IMR-90 (cell line): Measurements from ENCODE around the gene PHACTR3. TPM values are rescaled to one million over a fixed set of nuclear protein-coding genes. Genes with fewer than 3 reads are reported as not detected.

Source experiments
- ATAC-seq: fragments of 200-7000 bp; cut with Tn5 transposase; 2 replicates; pipeline ENCODE4 v1.9.1; 2020; ENCODE audit warnings: low read depth, mild to moderate bottlenecking, moderate library complexity
- BruUV-seq: library from RNA; stranded (reverse); fragments of 400-500 nt; replicated peaks from 2 replicates; lab custom pipeline; 2021; lab: Mats Ljungman, UMichigan
- CTCF ChIA-PET: fragments of 300-600 bp; formaldehyde crosslinking; extraction: SDS; loops from one replicate; lab custom pipeline; 2021; ENCODE audit warnings: antibody characterized with exemption; lab: Yijun Ruan, JAX
- POLR2A ChIA-PET: fragments of 300-600 bp; sonication (Branson Sonifier 250); formaldehyde crosslinking; loops from one replicate; lab custom pipeline; 2022; ENCODE audit warnings: antibody characterized with exemption; ENCODE audit not compliant: unreplicated experiment; lab: Charles Lee
- DNase-seq: peaks from one replicate; pipeline ENCODE4 v3.0.0; 2013
- H2AFZ ChIP-seq: replicated peaks from 2 replicates; pipeline ENCODE3; 2013; ENCODE audit warnings: low read length, mild to moderate bottlenecking; ENCODE audit not compliant: poor library complexity
- H2AK5ac ChIP-seq: 2 replicates; pipeline ENCODE4 v1.6.1; 2013; ENCODE audit warnings: low read depth, low read length, inconsistent platforms
- H2AK9ac ChIP-seq: replicated peaks from 2 replicates; pipeline ENCODE3; 2013; ENCODE audit warnings: mild to moderate bottlenecking, low read depth, low read length, moderate library complexity; ENCODE audit not compliant: poor library complexity
- H2BK120ac ChIP-seq: 2 replicates; pipeline ENCODE4 v1.6.1; 2013; ENCODE audit warnings: low read depth, low read length, inconsistent platforms
- H2BK15ac ChIP-seq: 3 replicates; pipeline ENCODE4 v1.6.1; 2013; ENCODE audit warnings: low read depth, low read length, inconsistent platforms
- H2BK20ac ChIP-seq: 2 replicates; pipeline ENCODE4 v1.6.1; 2013; ENCODE audit warnings: low read depth, mild to moderate bottlenecking, inconsistent platforms, low read length, moderate library complexity
- H2BK5ac ChIP-seq: 2 replicates; pipeline ENCODE4 v1.6.1; 2013; ENCODE audit warnings: mild to moderate bottlenecking, low read depth, low read length, inconsistent platforms; ENCODE audit not compliant: poor library complexity, severe bottlenecking
- H3K14ac ChIP-seq: replicated peaks from 2 replicates; pipeline ENCODE4 v1.6.1; 2013; ENCODE audit warnings: low read depth, low read length, inconsistent platforms
- H3K18ac ChIP-seq: 2 replicates; pipeline ENCODE4 v1.6.1; 2013; ENCODE audit warnings: low read depth, low read length, control low read depth
- H3K23ac ChIP-seq: 2 replicates; pipeline ENCODE4 v1.6.1; 2013; ENCODE audit warnings: low read depth, low read length, inconsistent platforms
- H3K27ac ChIP-seq: 2 replicates; pipeline ENCODE4 v1.5.1; 2013; ENCODE audit warnings: mild to moderate bottlenecking, control low read depth, low read length; ENCODE audit not compliant: insufficient read depth
- H3K27me3 ChIP-seq: 2 replicates; pipeline ENCODE4 v1.6.1; 2013; ENCODE audit warnings: low read length; ENCODE audit not compliant: control insufficient read depth, insufficient read depth
- H3K36me3 ChIP-seq: 2 replicates; pipeline ENCODE4 v1.6.1; 2013; ENCODE audit warnings: low read length, mixed read lengths; ENCODE audit not compliant: control insufficient read depth, insufficient read depth
- H3K4ac ChIP-seq: 2 replicates; pipeline ENCODE4 v1.6.1; 2013; ENCODE audit warnings: low read depth, low read length, inconsistent platforms
- H3K4me1 ChIP-seq: 2 replicates; pipeline ENCODE4 v1.6.1; 2013; ENCODE audit warnings: low read length, mixed read lengths; ENCODE audit not compliant: control insufficient read depth, insufficient read depth
- H3K4me2 ChIP-seq: 2 replicates; pipeline ENCODE4 v1.6.1; 2013; ENCODE audit warnings: low read depth, mild to moderate bottlenecking, control low read depth, low read length, moderate library complexity
- H3K4me3 ChIP-seq: 2 replicates; pipeline ENCODE4 v1.5.1; 2013; ENCODE audit warnings: low read depth, mild to moderate bottlenecking, control low read depth, low read length, moderate library complexity; ENCODE audit not compliant: insufficient read depth
- H3K56ac ChIP-seq: 2 replicates; pipeline ENCODE4 v1.6.1; 2013; ENCODE audit warnings: low read length, inconsistent platforms; ENCODE audit not compliant: insufficient read depth; ENCODE audit errors: extremely low read depth
- H3K79me1 ChIP-seq, 2 experiments: 2 replicates each; pipeline ENCODE4 v1.6.1; 2013; ENCODE audit warnings: low read length in 2 of 2, inconsistent platforms in 1 of 2, low read depth in 1 of 2
- H3K9ac ChIP-seq: 2 replicates; pipeline ENCODE4 v1.6.1; 2013; ENCODE audit warnings: low read depth, low read length, control low read depth
- H3K9me1 ChIP-seq: 2 replicates; pipeline ENCODE4 v1.6.1; 2013; ENCODE audit warnings: low read length, inconsistent platforms; ENCODE audit not compliant: insufficient read depth
- H3K9me3 ChIP-seq: 2 replicates; pipeline ENCODE4 v1.6.1; 2013; ENCODE audit warnings: low read length; ENCODE audit not compliant: control insufficient read depth, insufficient read depth
- H4K20me1 ChIP-seq: 2 replicates; pipeline ENCODE4 v1.6.1; 2013; ENCODE audit warnings: low read length, inconsistent platforms; ENCODE audit not compliant: insufficient read depth
- H4K5ac ChIP-seq: 2 replicates; pipeline ENCODE4 v1.6.1; 2013; ENCODE audit warnings: mild to moderate bottlenecking, low read depth, low read length, control low read depth
- H4K8ac ChIP-seq, 2 experiments: 2 replicates each; pipeline ENCODE4 v1.6.1; 2013; ENCODE audit warnings: low read depth in 2 of 2, low read length in 2 of 2, control low read depth in 1 of 2, inconsistent platforms in 1 of 2
- H4K91ac ChIP-seq: 2 replicates; pipeline ENCODE4 v1.6.1; 2013; ENCODE audit warnings: low read depth, low read length, inconsistent platforms; ENCODE audit not compliant: insufficient read depth
- CEBPB ChIP-seq: IDR thresholded peaks from 2 replicates; pipeline ENCODE4 v1.6.1; 2012; ENCODE audit warnings: low read depth, low read length, improper control_type of control experiment
- MAFK ChIP-seq: IDR thresholded peaks from 2 replicates; pipeline ENCODE4 v1.6.1; 2012; ENCODE audit warnings: low read depth, low read length, improper control_type of control experiment
- WGBS, 2 experiments: methylation state at CpG; one replicate each; pipeline versions ENCODE4 v1.1.5 to v1.1.7; 2013; ENCODE audit warnings: missing lambda C conversion rate in 2 of 2; ENCODE audit not compliant: insufficient read length in 1 of 2; ENCODE audit errors: extremely low coverage in 2 of 2; 5-methylcytosine and 5-hydroxymethylcytosine counted together
- dilution Hi-C: fragments of 300-500 bp; cut with HindIII; formaldehyde crosslinking; loops from one replicate; pipeline ENCODE4 v1.14.3; 2018; ENCODE audit warnings: low sequenced_read_pairs; ENCODE audit not compliant: unreplicated experiment
- in situ Hi-C: fragments of 300-500 bp; cut with MboI; formaldehyde crosslinking; loops from 3 replicates; pipeline ENCODE4 v1.14.3; 2019; ENCODE audit warnings: low sequenced_read_pairs, inconsistent platforms, mixed read lengths
- intact Hi-C: fragments of 100-400 bp; cut with micrococcal nuclease; formaldehyde crosslinking; loops from 2 replicates; pipeline ENCODE4 v1.10.0; 2022
- polyA plus RNA-seq, 3 experiments: library from polyadenylated mRNA; depleted of rRNA; stranded (reverse); fragments of >200 nt; gene quantifications; 2 replicates each; pipeline ENCODE4 v1.2.3, GENCODE V29; 2012; ENCODE audit warnings: low replicate concordance in 1 of 3
- total RNA-seq: library from RNA; depleted of rRNA; stranded (reverse); fragments of >200 nt; gene quantifications from 2 replicates; pipeline ENCODE4 v1.2.3, GENCODE V29; 2012

The PHACTR3 gene
- total and polyA plus RNA-seq, 2 of the 4 experiments (the other 2 are of a cell fraction), result not detected

GRCh38 chr20:59831916-59832270, 227.6 kb downstream of the PHACTR3 start:
- Histone ChIP-seq H4K5ac (no peak overlapping the region), H3K4me2 (no peak overlapping the region), H3K9me1 (no peaks in the 10 kb centered on the region), H3K23ac (no peak overlapping the region), H2BK15ac (no peak overlapping the region), H4K8ac (no peak overlapping the region), H3K4ac (no peak overlapping the region), H3K9me3 (no peaks in the 10 kb centered on the region), H3K4me1 (no peaks in the 10 kb centered on the region), H4K20me1 (no peaks in the 10 kb centered on the region), H3K18ac (no peak overlapping the region), H2BK120ac (no peak overlapping the region), H2AK9ac (no peak overlapping the region), H2AK5ac (no peak overlapping the region), H3K79me1 (no peaks in the 10 kb centered on the region), H2AFZ (no peak overlapping the region), H3K14ac (no peak overlapping the region), H3K9ac (no peak overlapping the region), H3K27me3 (no peaks in the 10 kb centered on the region; the same call in 1 of the 2 replicates), H3K4me3 (no peak overlapping the region), H3K36me3 (no peaks in the 10 kb centered on the region), H2BK5ac (no peak overlapping the region), H4K91ac (no peak overlapping the region), H3K27ac (no peak overlapping the region), H3K56ac (no peak overlapping the region), H2BK20ac (no peak overlapping the region)
- no peak for ATAC-seq
- no CpG with 5 or more reads among the region's 3 CpGs for WGBS, 2 experiments
- intact Hi-C loops (no loop called here), dilution Hi-C loops (no loop called here), in situ Hi-C loops (no loop called here)
- DNase-seq, result no peak
- CTCF ChIA-PET, result interaction anchor here (1.1 kb wide), 1 partner anchor 18 kb away, joined by 3 read pairs; no protein-coding TSS in a partner anchor
- no TSS peak for BruUV-seq
- no peak for TF ChIP-seq CEBPB
- no peak for TF ChIP-seq MAFK
- POLR2A ChIA-PET, result no interaction called here
